ENCODE results near the gene RNF141.

DNA sequence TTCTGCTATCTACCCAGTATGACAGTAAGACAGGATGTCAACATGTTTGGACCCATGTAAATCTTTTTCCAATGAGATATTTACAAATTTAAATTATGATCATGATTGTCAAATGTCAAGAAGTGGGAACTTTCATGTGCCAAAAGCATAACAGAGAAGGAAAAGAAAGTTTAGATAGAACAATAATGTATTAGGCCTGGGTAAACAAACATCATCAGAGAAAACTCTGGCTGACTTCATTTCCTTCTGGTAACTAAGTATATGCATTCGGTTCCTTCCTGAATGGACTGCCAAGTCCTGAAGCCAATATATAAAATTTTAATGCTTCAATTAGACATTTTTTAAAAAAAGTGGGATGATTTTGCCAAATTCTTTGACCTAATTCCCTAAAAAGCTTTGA, 16.5 kb downstream of the RNF141 start:
- TF ChIP-seq, protein P1, sequence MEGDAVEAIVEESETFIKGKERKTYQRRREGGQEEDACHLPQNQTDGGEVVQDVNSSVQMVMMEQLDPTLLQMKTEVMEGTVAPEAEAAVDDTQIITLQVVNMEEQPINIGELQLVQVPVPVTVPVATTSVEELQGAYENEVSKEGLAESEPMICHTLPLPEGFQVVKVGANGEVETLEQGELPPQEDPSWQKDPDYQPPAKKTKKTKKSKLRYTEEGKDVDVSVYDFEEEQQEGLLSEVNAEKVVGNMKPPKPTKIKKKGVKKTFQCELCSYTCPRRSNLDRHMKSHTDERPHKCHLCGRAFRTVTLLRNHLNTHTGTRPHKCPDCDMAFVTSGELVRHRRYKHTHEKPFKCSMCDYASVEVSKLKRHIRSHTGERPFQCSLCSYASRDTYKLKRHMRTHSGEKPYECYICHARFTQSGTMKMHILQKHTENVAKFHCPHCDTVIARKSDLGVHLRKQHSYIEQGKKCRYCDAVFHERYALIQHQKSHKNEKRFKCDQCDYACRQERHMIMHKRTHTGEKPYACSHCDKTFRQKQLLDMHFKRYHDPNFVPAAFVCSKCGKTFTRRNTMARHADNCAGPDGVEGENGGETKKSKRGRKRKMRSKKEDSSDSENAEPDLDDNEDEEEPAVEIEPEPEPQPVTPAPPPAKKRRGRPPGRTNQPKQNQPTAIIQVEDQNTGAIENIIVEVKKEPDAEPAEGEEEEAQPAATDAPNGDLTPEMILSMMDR (IDR thresholded peaks at IDR 0.05) = no peak
- no peak for TF ChIP-seq ZFX (IDR thresholded peaks at IDR 0.05; ENCODE audit: borderline replicate concordance)
